Subcutaneous adipose tissue (tissue), 4 donors: ENCODE results near the gene ZC4H2. TPM values are rescaled to one million over a fixed set of nuclear protein-coding genes. Genes with fewer than 3 reads are reported as not detected.

ENCODE experiments used
- total RNA-seq, 4 donors: library from RNA; depleted of rRNA; stranded (reverse); fragments of >200 nt; gene quantifications; one replicate each; pipeline ENCODE4 v1.1.0, GENCODE V29; 2016
- TF ChIP-seq, protein P1 (sequence below): fragments of 450-650 bp; IDR thresholded peaks from one replicate; pipeline ENCODE4 v1.5.1; 2016; ENCODE audit warnings: low read depth, mild to moderate bottlenecking, control low read depth, antibody characterized with exemption, moderate library complexity

Gene ZC4H2
- total RNA-seq, 4 donors from 2014 or later = 4.9 to 9.3 (median 6.3) TPM

DNA sequence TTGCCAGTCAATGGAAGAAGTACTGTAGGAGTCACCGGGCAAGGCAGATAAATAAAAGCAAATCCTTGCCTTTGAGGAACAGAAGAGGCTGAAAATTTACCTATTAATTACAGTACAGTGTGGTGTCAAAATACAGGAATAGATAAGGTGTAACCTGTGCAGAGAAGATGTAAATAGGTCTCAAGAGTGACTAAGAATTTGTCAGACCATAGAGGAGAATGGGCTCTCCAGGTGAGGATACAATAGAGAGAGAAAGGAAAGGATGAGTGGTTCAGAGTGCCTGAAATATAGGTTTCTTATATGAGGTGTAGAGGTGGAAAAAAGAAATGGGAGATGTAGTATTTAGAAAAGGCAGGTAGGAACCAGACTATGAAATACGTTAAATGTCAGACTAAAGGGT lies 801 bp upstream of the ZC4H2 start:
- TF ChIP-seq, protein P1, sequence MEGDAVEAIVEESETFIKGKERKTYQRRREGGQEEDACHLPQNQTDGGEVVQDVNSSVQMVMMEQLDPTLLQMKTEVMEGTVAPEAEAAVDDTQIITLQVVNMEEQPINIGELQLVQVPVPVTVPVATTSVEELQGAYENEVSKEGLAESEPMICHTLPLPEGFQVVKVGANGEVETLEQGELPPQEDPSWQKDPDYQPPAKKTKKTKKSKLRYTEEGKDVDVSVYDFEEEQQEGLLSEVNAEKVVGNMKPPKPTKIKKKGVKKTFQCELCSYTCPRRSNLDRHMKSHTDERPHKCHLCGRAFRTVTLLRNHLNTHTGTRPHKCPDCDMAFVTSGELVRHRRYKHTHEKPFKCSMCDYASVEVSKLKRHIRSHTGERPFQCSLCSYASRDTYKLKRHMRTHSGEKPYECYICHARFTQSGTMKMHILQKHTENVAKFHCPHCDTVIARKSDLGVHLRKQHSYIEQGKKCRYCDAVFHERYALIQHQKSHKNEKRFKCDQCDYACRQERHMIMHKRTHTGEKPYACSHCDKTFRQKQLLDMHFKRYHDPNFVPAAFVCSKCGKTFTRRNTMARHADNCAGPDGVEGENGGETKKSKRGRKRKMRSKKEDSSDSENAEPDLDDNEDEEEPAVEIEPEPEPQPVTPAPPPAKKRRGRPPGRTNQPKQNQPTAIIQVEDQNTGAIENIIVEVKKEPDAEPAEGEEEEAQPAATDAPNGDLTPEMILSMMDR = no peak

GRCh38 chrX:64976673-64977040 lies 407 bp upstream of the ZC4H2 start:
- TF ChIP-seq, protein P1 = no peak

- TF ChIP-seq, protein P1 = no peak
Observed at GRCh38 chrX:64975491-64975890, 759 bp downstream of the ZC4H2 start.

GRCh38 chrX:64925480-64925879 lies 50.8 kb downstream of the ZC4H2 start:
- TF ChIP-seq, protein P1 = no peak

GRCh38 chrX:64908121-64908520 lies 68.1 kb downstream of the ZC4H2 start:
- TF ChIP-seq, protein P1 = no peak

DNA sequence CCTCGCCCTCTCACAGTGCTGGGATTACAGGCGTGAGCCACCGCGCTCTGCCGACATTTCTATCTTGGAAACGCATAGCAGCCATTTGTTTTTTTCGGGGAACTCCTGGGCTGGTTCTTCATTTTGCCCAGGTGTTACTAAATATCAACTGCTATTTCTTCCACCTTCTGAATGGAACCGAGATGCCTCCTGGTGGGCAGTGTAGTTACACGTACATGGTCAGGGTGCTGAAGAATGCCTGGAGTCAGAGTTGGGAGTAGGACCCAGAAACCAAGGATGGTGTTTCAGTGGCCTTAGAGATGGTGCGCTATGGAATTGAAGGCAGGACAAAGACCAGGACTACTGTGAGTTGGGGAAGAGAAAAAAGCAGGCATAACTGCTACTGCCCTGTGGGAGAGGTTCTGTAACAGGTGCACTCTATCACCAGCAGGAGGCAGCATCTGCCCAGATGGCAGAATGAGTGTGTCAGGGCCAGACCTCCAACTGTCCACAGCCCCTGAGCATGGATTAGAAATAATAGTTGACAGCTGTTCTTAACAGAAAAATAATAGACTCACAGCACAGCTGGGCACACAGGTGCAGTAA lies 81.7 kb downstream of the ZC4H2 start:
- TF ChIP-seq, protein P1 = no peak

DNA sequence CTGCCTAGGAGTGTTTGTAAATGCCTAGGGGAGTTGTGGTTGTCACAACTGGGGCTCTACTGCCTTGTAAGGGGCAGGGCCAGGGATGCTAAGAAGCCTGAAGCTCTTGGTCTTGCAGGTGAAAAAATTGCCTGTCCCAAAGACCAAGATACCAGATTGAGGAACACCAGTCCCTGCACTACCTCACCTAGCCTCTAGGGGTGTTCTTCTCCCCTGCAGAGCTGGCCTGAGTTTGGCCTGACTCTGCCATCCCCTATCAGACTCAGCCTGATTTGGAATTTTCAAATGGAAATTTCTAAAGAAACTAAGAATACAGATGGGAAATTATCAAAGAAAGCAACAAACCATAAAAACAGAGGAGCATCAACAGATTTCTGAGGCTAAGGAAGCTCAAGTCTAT lies 90.4 kb downstream of the ZC4H2 start:
- TF ChIP-seq, protein P1 = no peak
